Stomach (tissue), 9 donors: ENCODE data around the gene UBFD1. TPM values are rescaled to one million over a fixed set of nuclear protein-coding genes. Genes with fewer than 3 reads are reported as not detected.

ENCODE experiments used
- DNase-seq, 2 donors: peaks; one replicate each; pipeline versions ENCODE4 v3.0.0 to v3.0.0-alpha.2; 2013 to 2019
- H3K27ac ChIP-seq, 5 donors: fragments of 200-600 bp in 4 of 5; sonication (generic) in 4 of 5; one replicate each; pipeline ENCODE4 v1.5.1; 2013 to 2019; ENCODE audit warnings: mild to moderate bottlenecking in 1 of 5, moderate library complexity in 1 of 5
- H3K27me3 ChIP-seq, 3 donors: fragments of 200-600 bp; sonication (generic); one replicate each; pipeline ENCODE4 v1.5.1; 2017 to 2019; ENCODE audit warnings: mixed run types in 1 of 3
- H3K36me3 ChIP-seq, 4 donors: fragments of 200-600 bp; sonication (generic); 1 replicate in 3 of 4; 2 replicates in 1 of 4; pipeline ENCODE4 v1.5.1; 2016 to 2019
- H3K4me1 ChIP-seq, 4 donors: fragments of 200-600 bp; sonication (generic); one replicate each; pipeline ENCODE4 v1.5.1; 2016 to 2019
- H3K4me3 ChIP-seq, 4 donors: fragments of 200-600 bp; sonication (generic) in 3 of 4; one replicate each; pipeline ENCODE4 v1.5.1; 2016 to 2019; ENCODE audit warnings: mild to moderate bottlenecking in 1 of 4
- H3K9me3 ChIP-seq, 4 donors: fragments of 200-600 bp; sonication (generic); one replicate each; pipeline ENCODE4 v1.5.1; 2016 to 2019
- EP300 ChIP-seq: sonication (generic); formaldehyde crosslinking; IDR thresholded peaks from one replicate; pipeline ENCODE4 v1.6.1; 2017; ENCODE audit warnings: antibody characterized with exemption
- POLR2A ChIP-seq, 4 donors: fragments of 450-650 bp; IDR thresholded peaks; one replicate each; pipeline ENCODE4 v1.6.1; 2016; ENCODE audit warnings: antibody characterized with exemption in 4 of 4, control low read depth in 2 of 4, mild to moderate bottlenecking in 1 of 4, moderate library complexity in 1 of 4
- POLR2AphosphoS5 ChIP-seq, 3 donors: sonication (generic); formaldehyde crosslinking; IDR thresholded peaks; one replicate each; pipeline ENCODE4 v1.6.1; 2016; ENCODE audit warnings: antibody characterized with exemption in 3 of 3
- WGBS, 5 donors: extraction: QIAGEN DNeasy Blood & Tissue Kit in 3 of 5; methylation state at CpG; one replicate each; pipeline versions ENCODE4 v1.1.5 to v1.1.7; 2013 to 2018; 5-methylcytosine and 5-hydroxymethylcytosine counted together
- intact Hi-C: fragments of 100-400 bp; cut with DNase I; formaldehyde crosslinking; loops from one replicate; pipeline ENCODE4 v1.15.1; 2023; ENCODE audit warnings: low total_unique reads
- polyA plus RNA-seq, 3 donors: library from polyadenylated mRNA; stranded (reverse); fragments of 200-250 nt; gene quantifications; one replicate each; pipeline ENCODE4 v1.2.3, GENCODE V29; 2013
- total RNA-seq, 5 donors: library from RNA; depleted of rRNA; stranded (reverse); fragments of >200 nt; gene quantifications; one replicate each; pipeline versions ENCODE4 v1.1.0 to v1.2.3, GENCODE V29; 2014 to 2016
- TF ChIP-seq, protein P1 (sequence below), 7 experiments: fragments of 450-650 bp in 4 of 7; fragments of 200-600 bp in 3 of 7; sonication (generic) in 3 of 7; IDR thresholded peaks; one replicate each; pipeline ENCODE4 v1.5.1; 2016 to 2019; ENCODE audit warnings: antibody characterized with exemption in 7 of 7, control low read depth in 2 of 7, mild to moderate bottlenecking in 1 of 7
- donor health status: healthy with polysubstance abuse.
- donor health status: Bipolar disorder and iron deficiency.
- donor health status: healthy.

The UBFD1 gene
- total and polyA plus RNA-seq, 8 donors, result 6.0 to 163 (median 29.4) TPM

DNA sequence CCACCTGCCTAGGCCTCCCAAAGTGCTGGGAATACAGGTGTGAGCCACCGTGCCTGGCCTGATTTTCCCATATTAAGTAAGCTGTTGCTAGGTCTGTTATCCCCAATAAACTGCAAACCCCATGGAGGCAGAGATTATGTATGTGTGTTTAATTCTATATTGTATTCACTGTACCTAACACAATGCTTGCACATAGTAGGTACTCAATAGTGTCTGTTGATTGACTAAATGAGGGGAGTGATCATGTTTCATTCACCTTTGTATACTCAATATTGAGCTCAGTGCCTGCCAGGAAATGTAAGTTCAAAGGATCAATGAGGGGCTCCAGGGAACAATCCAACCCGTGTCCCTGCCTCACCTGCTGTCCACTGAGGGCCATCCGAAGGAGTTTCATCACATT is 32.6 kb upstream of the UBFD1 start:
- Histone ChIP-seq H3K27ac (no peak overlapping the region), H3K36me3 (peaks cover 27 to 95% (median 85%) of the 10 kb centered on the region in 4 donors), H3K4me1 (no peaks in the 10 kb centered on the region), H3K4me3 (no peak overlapping the region), H3K27me3 (no peaks in the 10 kb centered on the region), H3K9me3 (no peaks in the 10 kb centered on the region)
- DNase-seq, result no peak
- 91 to 96% (median 94%) methylated on average over 3 of the region's 3 CpGs for WGBS, 5 donors
- intact Hi-C loops, result no loop called here
- TF ChIP-seq EP300, result no peak
- TF ChIP-seq POLR2A (IDR thresholded peaks at IDR 0.05), result no peak
- TF ChIP-seq, protein P1, sequence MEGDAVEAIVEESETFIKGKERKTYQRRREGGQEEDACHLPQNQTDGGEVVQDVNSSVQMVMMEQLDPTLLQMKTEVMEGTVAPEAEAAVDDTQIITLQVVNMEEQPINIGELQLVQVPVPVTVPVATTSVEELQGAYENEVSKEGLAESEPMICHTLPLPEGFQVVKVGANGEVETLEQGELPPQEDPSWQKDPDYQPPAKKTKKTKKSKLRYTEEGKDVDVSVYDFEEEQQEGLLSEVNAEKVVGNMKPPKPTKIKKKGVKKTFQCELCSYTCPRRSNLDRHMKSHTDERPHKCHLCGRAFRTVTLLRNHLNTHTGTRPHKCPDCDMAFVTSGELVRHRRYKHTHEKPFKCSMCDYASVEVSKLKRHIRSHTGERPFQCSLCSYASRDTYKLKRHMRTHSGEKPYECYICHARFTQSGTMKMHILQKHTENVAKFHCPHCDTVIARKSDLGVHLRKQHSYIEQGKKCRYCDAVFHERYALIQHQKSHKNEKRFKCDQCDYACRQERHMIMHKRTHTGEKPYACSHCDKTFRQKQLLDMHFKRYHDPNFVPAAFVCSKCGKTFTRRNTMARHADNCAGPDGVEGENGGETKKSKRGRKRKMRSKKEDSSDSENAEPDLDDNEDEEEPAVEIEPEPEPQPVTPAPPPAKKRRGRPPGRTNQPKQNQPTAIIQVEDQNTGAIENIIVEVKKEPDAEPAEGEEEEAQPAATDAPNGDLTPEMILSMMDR (IDR thresholded peaks at IDR 0.05), result no peak
- TF ChIP-seq POLR2AphosphoS5 (IDR thresholded peaks at IDR 0.05), result no peak

DNA sequence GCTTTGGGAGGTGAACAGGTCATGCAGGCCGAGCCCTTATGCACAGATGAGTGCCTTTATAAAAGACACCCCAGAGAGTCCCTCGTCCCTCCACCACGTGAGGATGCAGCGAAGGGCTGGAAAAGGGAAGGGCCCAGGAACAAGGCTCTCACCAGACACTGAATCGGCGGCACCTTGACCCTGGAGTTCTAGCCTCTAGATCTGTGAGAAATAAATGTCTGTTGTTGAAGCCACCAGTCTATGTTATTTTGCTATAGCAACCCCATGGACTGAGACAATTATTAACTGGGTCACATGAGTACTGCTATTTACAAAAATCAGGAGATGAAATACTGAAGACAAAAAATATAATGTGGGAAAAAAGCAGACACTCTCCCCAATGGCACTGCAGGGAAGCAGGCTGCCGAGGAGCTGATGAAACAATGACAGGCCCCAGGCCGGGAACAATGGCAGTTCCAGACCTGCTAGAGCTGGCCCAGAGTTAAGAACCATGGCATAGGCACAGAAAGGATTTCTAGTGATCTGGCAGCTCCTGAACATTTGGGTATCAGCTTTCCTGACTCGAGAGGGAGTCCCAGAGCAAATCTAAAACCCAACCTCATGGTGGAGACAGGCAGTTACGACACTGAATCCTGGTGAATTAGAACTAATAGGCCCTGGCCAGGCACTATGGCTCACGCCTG is 29.4 kb upstream of the UBFD1 start:
- Histone ChIP-seq H3K4me1 (no peaks in the 10 kb centered on the region), H3K27me3 (no peaks in the 10 kb centered on the region), H3K36me3 (peaks cover 36 to 100% (median 93%) of the 10 kb centered on the region in 4 donors), H3K4me3 (no peak overlapping the region), H3K27ac (no peak overlapping the region), H3K9me3 (no peaks in the 10 kb centered on the region)
- DNase-seq, result peak in 1 of 2 donors; percentile 63
- intact Hi-C loops, result no loop called here
- TF ChIP-seq POLR2A (IDR thresholded peaks at IDR 0.05) (no peak), EP300 (no peak), POLR2AphosphoS5 (IDR thresholded peaks at IDR 0.05) (no peak)
- TF ChIP-seq, protein P1 (IDR thresholded peaks at IDR 0.05), result no peak
- WGBS, 5 donors, result 83 to 88% (median 85%) methylated on average over 11 of the region's 11 CpGs

DNA sequence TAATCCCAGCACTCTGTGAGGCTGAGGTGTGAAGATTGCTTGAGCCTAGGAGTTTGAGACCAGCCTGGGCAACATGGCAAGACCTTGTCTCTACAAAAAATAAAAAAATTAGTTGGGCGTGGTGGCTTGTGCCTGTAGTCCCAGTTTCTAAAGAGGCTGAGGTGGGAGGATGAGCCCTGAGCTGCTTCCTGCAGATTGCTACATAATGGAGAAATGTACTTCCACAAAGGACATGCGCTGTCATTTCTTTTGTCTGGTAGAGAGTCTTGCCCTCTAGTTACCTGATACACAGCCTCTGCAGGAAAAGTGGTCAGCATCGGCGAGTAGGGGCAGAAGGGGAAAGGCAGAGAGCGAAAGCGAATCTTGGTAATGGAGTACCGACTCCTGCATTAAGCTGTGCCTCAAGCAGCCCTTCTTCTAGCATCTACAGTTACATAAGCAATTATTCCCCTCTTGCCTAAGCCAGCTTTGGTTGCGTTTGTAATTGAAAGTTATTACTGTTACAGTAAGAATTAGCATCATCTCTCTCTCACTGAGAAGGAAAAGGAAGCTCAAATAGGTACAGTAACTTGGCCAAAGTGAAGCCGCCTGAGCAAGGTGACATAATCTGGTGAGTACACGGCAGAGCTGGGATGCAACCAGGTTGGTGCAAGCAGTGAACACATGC is 28.8 kb upstream of the UBFD1 start:
- Histone ChIP-seq H3K4me1 (no peaks in the 10 kb centered on the region), H3K27me3 (no peaks in the 10 kb centered on the region), H3K27ac (no peak overlapping the region), H3K36me3 (peaks cover 43 to 100% (median 93%) of the 10 kb centered on the region in 4 donors), H3K9me3 (no peaks in the 10 kb centered on the region), H3K4me3 (no peak overlapping the region)
- intact Hi-C loops, result no loop called here
- TF ChIP-seq EP300 (no peak), POLR2A (IDR thresholded peaks at IDR 0.05) (no peak)
- TF ChIP-seq, protein P1 (IDR thresholded peaks at IDR 0.05), result no peak
- DNase-seq, result no peak
- WGBS, 5 donors, result 93 to 96% (median 94%) methylated on average over 10 of the region's 10 CpGs

DNA sequence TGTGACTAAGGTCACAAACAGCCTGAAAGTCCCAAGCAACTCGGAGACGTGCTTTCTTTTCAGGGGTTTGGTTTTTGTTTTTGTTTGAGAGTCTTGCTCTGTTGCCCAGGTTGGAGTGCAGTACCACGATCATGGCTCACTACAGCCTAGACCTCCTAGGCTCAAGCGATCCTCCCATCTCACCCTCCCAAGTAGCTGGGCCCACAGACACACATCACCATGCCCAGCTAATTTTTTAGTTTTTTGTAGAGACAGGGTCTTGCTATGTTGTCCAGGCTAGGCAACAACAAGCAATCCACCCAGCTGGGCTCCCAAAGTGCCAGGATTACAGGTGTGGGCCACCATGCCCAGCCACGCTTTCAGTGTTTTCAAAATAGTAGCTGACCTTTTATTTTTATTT is 27.5 kb upstream of the UBFD1 start:
- no peak for TF ChIP-seq POLR2A (IDR thresholded peaks at IDR 0.05)
- no peak for TF ChIP-seq EP300
- TF ChIP-seq, protein P1 (IDR thresholded peaks at IDR 0.05), result no peak
- TF ChIP-seq POLR2AphosphoS5 (IDR thresholded peaks at IDR 0.05), result no peak
- Histone ChIP-seq H3K4me1 (no peaks in the 10 kb centered on the region), H3K36me3 (peaks cover 47 to 100% (median 93%) of the 10 kb centered on the region in 4 donors), H3K4me3 (no peak overlapping the region), H3K9me3 (no peaks in the 10 kb centered on the region), H3K27ac (no peak overlapping the region), H3K27me3 (no peaks in the 10 kb centered on the region)
- 93 to 96% (median 95%) methylated on average over 5 of the region's 5 CpGs for WGBS, 5 donors
- intact Hi-C loops, result no loop called here
- no peak for DNase-seq
